ENCODE results near the gene CAMK1D. TPM values are rescaled to one million over a fixed set of nuclear protein-coding genes. Genes with fewer than 3 reads are reported as not detected.
A peak's percentile ranks its signal among the peaks of the same experiment; 100 is the strongest.

The CAMK1D gene
- total and polyA plus RNA-seq, 2 experiments from 2014 or later = 4.6 to 7.2 TPM

DNA sequence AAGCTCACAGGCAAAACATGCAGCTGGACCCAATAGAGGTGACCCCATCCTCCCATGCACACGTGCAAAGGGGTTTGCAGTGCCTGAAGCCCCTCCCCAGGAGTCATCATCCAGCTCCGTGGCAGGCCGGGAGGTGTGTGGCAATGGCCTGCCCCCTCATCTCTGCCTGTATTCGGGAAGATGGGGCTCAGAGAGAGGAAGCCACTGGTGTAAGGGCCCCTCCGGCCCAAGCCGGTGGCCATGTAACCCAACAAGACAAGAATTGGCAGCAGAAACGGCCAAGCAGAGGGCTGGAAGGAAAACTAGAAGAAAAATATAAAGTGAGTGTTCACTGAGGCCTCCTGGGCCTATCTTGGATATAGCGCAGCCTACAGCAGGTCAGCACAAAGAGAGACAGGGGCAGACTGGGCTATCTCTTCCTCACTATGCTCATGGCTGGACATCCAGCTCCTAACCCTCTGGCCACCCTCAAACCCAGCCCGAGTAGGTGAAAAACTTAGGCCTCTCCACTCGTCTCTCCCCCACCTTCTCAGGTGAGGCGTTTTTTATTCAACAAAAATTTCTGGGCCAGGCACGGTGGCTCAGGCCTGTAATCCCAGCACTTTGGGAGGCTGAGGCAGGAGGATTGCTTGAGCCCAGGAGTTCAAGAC lies 494.1 kb downstream of the CAMK1D start (continued):
- no peak for TF ChIP-seq ZNF114 (CRISPR knock-in tag; IDR thresholded peaks at IDR 0.05)
- TF ChIP-seq CREB1 (CRISPR knock-in tag; IDR thresholded peaks at IDR 0.05; ENCODE audit: low read depth) = no peak
- no peak for TF ChIP-seq NANOG (IDR thresholded peaks at IDR 0.05; ENCODE audit: borderline replicate concordance)
- TF ChIP-seq STAT1 (IDR thresholded peaks at IDR 0.05; ENCODE audit: unreplicated experiment) = no peak

DNA sequence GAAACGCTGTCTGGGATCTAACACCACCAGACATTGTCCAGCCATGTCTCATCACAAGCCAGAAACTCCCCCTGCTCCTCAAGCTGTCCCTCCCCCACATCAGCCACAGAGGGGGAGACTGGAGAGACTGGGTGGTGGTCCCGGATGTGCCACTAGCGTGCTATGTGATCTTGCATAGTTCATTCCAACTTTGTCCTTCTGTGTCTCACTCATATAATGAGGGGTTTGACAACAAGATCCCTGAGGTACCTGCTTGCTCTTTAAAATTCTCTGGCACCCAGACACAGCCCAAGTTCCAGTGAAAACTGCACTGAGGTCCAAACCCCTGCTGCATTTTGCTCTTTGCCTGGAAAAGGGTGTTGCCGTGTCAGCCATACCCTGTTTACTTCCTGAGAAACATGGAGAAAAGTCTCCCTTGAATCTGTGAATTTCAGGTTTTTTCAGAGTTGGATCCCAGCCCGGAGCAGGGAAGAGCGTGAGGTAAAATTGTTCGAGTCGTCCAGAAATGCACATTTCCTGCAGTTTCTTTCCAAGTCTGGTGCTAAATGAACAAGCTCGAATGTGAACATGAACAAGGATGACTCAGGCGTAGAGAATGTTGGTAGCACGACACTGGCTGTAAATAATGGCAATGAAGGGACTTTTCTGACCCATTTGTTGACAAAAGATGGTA lies 495.6 kb downstream of the CAMK1D start:
- H3K4me1 ChIP-seq (ENCODE audit: insufficient read depth) = no peaks in the 10 kb centered on the region
- no peak overlapping the region for H3K4me3 ChIP-seq
- peaks cover 8% of the 10 kb centered on the region for H3K4me1 Mint-ChIP-seq
- no peaks in the 10 kb centered on the region for H3K9me2 ChIP-seq (ENCODE audit: insufficient read depth)
- H3K9me3 Mint-ChIP-seq = no peaks in the 10 kb centered on the region
- H3F3A ChIP-seq (replicated peaks; ENCODE audit: low read depth) = no peaks in the 10 kb centered on the region
- H3K27me3 ChIP-seq (ENCODE audit: insufficient read depth) = no peaks in the 10 kb centered on the region
- H3K4me2 ChIP-seq = no peak overlapping the region
- no peaks in the 10 kb centered on the region for H3K36me3 Mint-ChIP-seq (ENCODE audit: low read depth)
- peaks cover 10% of the 10 kb centered on the region for H3K27me3 Mint-ChIP-seq (ENCODE audit: insufficient read depth, low read depth, poor library complexity)
- H3K27ac Mint-ChIP-seq = 0 out of 2 replicates have a peak overlapping the region, but pooled peaks have one; percentile 8
- no peak for ATAC-seq
- no peak overlapping the region for H3K4me3 Mint-ChIP-seq
- no peaks in the 10 kb centered on the region for H4K20me1 ChIP-seq (replicated peaks; ENCODE audit: insufficient read depth)
- TF ChIP-seq, protein P1, sequence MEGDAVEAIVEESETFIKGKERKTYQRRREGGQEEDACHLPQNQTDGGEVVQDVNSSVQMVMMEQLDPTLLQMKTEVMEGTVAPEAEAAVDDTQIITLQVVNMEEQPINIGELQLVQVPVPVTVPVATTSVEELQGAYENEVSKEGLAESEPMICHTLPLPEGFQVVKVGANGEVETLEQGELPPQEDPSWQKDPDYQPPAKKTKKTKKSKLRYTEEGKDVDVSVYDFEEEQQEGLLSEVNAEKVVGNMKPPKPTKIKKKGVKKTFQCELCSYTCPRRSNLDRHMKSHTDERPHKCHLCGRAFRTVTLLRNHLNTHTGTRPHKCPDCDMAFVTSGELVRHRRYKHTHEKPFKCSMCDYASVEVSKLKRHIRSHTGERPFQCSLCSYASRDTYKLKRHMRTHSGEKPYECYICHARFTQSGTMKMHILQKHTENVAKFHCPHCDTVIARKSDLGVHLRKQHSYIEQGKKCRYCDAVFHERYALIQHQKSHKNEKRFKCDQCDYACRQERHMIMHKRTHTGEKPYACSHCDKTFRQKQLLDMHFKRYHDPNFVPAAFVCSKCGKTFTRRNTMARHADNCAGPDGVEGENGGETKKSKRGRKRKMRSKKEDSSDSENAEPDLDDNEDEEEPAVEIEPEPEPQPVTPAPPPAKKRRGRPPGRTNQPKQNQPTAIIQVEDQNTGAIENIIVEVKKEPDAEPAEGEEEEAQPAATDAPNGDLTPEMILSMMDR (conservative IDR thresholded peaks at IDR 0.05; ENCODE audit: low read depth in 2 of 2) = no peak
- TF ChIP-seq, protein P2, sequence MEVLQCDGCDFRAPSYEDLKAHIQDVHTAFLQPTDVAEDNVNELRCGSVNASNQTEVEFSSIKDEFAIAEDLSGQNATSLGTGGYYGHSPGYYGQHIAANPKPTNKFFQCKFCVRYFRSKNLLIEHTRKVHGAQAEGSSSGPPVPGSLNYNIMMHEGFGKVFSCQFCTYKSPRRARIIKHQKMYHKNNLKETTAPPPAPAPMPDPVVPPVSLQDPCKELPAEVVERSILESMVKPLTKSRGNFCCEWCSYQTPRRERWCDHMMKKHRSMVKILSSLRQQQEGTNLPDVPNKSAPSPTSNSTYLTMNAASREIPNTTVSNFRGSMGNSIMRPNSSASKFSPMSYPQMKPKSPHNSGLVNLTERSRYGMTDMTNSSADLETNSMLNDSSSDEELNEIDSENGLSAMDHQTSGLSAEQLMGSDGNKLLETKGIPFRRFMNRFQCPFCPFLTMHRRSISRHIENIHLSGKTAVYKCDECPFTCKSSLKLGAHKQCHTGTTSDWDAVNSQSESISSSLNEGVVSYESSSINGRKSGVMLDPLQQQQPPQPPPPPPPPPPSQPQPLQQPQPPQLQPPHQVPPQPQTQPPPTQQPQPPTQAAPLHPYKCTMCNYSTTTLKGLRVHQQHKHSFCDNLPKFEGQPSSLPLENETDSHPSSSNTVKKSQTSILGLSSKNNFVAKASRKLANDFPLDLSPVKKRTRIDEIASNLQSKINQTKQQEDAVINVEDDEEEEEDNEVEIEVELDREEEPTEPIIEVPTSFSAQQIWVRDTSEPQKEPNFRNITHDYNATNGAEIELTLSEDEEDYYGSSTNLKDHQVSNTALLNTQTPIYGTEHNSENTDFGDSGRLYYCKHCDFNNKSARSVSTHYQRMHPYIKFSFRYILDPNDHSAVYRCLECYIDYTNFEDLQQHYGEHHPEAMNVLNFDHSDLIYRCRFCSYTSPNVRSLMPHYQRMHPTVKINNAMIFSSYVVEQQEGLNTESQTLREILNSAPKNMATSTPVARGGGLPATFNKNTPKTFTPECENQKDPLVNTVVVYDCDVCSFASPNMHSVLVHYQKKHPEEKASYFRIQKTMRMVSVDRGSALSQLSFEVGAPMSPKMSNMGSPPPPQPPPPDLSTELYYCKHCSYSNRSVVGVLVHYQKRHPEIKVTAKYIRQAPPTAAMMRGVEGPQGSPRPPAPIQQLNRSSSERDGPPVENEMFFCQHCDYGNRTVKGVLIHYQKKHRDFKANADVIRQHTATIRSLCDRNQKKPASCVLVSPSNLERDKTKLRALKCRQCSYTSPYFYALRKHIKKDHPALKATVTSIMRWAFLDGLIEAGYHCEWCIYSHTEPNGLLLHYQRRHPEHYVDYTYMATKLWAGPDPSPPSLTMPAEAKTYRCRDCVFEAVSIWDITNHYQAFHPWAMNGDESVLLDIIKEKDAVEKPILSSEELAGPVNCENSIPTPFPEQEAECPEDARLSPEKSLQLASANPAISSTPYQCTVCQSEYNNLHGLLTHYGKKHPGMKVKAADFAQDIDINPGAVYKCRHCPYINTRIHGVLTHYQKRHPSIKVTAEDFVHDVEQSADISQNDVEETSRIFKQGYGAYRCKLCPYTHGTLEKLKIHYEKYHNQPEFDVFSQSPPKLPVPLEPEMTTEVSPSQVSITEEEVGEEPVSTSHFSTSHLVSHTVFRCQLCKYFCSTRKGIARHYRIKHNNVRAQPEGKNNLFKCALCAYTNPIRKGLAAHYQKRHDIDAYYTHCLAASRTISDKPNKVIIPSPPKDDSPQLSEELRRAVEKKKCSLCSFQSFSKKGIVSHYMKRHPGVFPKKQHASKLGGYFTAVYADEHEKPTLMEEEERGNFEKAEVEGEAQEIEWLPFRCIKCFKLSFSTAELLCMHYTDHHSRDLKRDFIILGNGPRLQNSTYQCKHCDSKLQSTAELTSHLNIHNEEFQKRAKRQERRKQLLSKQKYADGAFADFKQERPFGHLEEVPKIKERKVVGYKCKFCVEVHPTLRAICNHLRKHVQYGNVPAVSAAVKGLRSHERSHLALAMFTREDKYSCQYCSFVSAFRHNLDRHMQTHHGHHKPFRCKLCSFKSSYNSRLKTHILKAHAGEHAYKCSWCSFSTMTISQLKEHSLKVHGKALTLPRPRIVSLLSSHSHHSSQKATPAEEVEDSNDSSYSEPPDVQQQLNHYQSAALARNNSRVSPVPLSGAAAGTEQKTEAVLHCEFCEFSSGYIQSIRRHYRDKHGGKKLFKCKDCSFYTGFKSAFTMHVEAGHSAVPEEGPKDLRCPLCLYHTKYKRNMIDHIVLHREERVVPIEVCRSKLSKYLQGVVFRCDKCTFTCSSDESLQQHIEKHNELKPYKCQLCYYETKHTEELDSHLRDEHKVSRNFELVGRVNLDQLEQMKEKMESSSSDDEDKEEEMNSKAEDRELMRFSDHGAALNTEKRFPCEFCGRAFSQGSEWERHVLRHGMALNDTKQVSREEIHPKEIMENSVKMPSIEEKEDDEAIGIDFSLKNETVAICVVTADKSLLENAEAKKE (CRISPR knock-in tag; IDR thresholded peaks at IDR 0.05) = no peak
- no peak for TF ChIP-seq JUNB (IDR thresholded peaks at IDR 0.05; ENCODE audit: unreplicated experiment)
- TF ChIP-seq, protein P3, sequence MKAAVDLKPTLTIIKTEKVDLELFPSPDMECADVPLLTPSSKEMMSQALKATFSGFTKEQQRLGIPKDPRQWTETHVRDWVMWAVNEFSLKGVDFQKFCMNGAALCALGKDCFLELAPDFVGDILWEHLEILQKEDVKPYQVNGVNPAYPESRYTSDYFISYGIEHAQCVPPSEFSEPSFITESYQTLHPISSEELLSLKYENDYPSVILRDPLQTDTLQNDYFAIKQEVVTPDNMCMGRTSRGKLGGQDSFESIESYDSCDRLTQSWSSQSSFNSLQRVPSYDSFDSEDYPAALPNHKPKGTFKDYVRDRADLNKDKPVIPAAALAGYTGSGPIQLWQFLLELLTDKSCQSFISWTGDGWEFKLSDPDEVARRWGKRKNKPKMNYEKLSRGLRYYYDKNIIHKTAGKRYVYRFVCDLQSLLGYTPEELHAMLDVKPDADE (IDR thresholded peaks at IDR 0.05) = no peak
- no peak for TF ChIP-seq CREB1 (CRISPR knock-in tag; IDR thresholded peaks at IDR 0.05; ENCODE audit: low read depth)
- no peak for TF ChIP-seq ZNF114 (CRISPR knock-in tag; IDR thresholded peaks at IDR 0.05)
- TF ChIP-seq STAT1 (IDR thresholded peaks at IDR 0.05; ENCODE audit: unreplicated experiment) = no peak
- TF ChIP-seq POLR2AphosphoS5 (IDR thresholded peaks at IDR 0.05; ENCODE audit: low read depth) = no peak
- no peak for TF ChIP-seq NANOG (IDR thresholded peaks at IDR 0.05; ENCODE audit: borderline replicate concordance)
- TF ChIP-seq EZH2phosphoT487 (IDR thresholded peaks at IDR 0.05; ENCODE audit: unreplicated experiment) = no peak
- TF ChIP-seq EZH2 (IDR thresholded peaks at IDR 0.05; ENCODE audit: low read depth, unreplicated experiment) = no peak
- H3K27ac ChIP-seq (ENCODE audit: low read depth) = no peak overlapping the region
- no peaks in the 10 kb centered on the region for H3K79me2 ChIP-seq (replicated peaks; ENCODE audit: insufficient read depth)
- H3K36me3 ChIP-seq (ENCODE audit: insufficient read depth) = no peaks in the 10 kb centered on the region
- DNase-seq (ENCODE audit: low spot score) = no peak
- peak overlapping the region; percentile 66 for H2AFZ ChIP-seq
